ENCODE results near the gene CHAD. TPM values are rescaled to one million over a fixed set of nuclear protein-coding genes. Genes with fewer than 3 reads are reported as not detected.

The CHAD gene
- total RNA-seq, 1 experiment from 2014 or later = not detected

DNA sequence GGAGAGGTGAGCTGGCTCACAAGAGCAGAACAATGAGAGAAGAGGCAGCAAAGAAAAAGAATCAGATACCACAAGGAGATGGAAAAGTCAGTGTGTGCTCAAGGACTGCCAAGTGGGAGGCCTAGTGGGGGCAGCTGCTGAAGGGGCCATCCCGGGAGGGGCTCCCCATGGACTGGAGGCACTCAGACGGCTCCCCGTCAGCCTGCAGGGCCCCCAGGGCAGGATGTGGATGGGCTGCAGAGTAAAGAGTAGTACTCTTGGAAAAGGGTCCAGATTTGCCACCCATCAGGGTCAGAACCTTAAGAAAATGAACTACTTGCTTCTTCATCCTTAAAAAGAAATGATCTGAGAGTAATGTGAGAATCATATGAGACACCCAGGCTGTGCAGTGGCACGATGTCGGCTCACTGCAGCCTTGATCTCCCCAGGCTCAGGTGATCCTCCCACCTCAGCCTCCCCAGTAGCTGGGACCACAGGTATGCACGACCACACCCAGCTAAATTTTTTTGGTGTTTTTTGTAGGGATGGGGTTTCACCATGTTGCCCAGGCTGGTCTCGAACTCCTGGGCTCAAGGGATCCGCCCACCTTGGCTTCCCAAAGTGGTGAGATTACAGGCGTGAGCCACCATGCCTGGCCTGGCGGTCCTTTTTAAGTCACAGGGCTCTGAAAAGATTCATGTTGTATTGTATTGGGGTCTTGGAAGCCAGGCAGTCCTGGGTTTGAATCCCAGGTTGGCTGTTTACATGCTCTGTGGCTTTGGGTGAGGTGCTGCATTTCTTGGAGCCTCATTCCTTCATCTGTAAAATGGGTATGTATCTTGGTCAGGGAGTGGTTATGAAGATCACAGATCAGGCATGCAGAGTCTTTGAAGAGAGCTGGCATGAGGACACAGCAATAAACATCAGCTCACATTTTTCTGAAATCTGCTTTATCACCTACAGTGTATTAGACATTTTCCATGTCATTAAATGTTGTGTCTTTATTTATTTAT is 27.5 kb downstream of the CHAD start:
- H3K27me3 ChIP-seq (ENCODE audit: control insufficient read depth, insufficient read depth, low read length) = no peaks in the 10 kb centered on the region
- no peak for TF ChIP-seq SIN3A (IDR thresholded peaks at IDR 0.05; ENCODE audit: borderline replicate concordance, insufficient read depth, low read depth, low read length)
- TF ChIP-seq TCF7L2 (IDR thresholded peaks at IDR 0.05; ENCODE audit: low read depth, low read length) = no peak
- TF ChIP-seq, protein P1, sequence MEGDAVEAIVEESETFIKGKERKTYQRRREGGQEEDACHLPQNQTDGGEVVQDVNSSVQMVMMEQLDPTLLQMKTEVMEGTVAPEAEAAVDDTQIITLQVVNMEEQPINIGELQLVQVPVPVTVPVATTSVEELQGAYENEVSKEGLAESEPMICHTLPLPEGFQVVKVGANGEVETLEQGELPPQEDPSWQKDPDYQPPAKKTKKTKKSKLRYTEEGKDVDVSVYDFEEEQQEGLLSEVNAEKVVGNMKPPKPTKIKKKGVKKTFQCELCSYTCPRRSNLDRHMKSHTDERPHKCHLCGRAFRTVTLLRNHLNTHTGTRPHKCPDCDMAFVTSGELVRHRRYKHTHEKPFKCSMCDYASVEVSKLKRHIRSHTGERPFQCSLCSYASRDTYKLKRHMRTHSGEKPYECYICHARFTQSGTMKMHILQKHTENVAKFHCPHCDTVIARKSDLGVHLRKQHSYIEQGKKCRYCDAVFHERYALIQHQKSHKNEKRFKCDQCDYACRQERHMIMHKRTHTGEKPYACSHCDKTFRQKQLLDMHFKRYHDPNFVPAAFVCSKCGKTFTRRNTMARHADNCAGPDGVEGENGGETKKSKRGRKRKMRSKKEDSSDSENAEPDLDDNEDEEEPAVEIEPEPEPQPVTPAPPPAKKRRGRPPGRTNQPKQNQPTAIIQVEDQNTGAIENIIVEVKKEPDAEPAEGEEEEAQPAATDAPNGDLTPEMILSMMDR (IDR thresholded peaks at IDR 0.05) = no peak
- no peak for TF ChIP-seq POLR2AphosphoS5 (IDR thresholded peaks at IDR 0.05; ENCODE audit: low read depth, low read length)
- TF ChIP-seq, protein P2, sequence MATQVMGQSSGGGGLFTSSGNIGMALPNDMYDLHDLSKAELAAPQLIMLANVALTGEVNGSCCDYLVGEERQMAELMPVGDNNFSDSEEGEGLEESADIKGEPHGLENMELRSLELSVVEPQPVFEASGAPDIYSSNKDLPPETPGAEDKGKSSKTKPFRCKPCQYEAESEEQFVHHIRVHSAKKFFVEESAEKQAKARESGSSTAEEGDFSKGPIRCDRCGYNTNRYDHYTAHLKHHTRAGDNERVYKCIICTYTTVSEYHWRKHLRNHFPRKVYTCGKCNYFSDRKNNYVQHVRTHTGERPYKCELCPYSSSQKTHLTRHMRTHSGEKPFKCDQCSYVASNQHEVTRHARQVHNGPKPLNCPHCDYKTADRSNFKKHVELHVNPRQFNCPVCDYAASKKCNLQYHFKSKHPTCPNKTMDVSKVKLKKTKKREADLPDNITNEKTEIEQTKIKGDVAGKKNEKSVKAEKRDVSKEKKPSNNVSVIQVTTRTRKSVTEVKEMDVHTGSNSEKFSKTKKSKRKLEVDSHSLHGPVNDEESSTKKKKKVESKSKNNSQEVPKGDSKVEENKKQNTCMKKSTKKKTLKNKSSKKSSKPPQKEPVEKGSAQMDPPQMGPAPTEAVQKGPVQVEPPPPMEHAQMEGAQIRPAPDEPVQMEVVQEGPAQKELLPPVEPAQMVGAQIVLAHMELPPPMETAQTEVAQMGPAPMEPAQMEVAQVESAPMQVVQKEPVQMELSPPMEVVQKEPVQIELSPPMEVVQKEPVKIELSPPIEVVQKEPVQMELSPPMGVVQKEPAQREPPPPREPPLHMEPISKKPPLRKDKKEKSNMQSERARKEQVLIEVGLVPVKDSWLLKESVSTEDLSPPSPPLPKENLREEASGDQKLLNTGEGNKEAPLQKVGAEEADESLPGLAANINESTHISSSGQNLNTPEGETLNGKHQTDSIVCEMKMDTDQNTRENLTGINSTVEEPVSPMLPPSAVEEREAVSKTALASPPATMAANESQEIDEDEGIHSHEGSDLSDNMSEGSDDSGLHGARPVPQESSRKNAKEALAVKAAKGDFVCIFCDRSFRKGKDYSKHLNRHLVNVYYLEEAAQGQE (IDR thresholded peaks at IDR 0.05; ENCODE audit: insufficient read depth in 1 of 2, low read depth in 2 of 2, low read length in 1 of 2) = no peak
- no peaks in the 10 kb centered on the region for H3K9me3 ChIP-seq (ENCODE audit: control insufficient read depth, insufficient read depth, low read depth, low read length)
- in situ Hi-C loops (cut with HindIII; ENCODE audit: low pct_unique_long_range_greater_than_20kb, low sequenced_read_pairs) (no loop called here), intact Hi-C loops (cut with micrococcal nuclease; ENCODE audit: unreplicated experiment) (no loop called here)
- no peaks in the 10 kb centered on the region for H3K4me1 ChIP-seq (ENCODE audit: control insufficient read depth, insufficient read depth, low read length)
- H3K4me3 ChIP-seq (ENCODE audit: low read depth in 2 of 2, low read length in 2 of 2) = no peak overlapping the region
- no peaks in the 10 kb centered on the region for H3K36me3 ChIP-seq (ENCODE audit: control insufficient read depth, insufficient read depth, low read length)
- no peak overlapping the region for H3K27ac ChIP-seq (ENCODE audit: low read length)
- DNase-seq (ENCODE audit: low read depth, low spot score) (no peak), ATAC-seq (no peak)
- no TSS peak for BruUV-seq (replicated peaks)
- CTCF ChIA-PET = no interaction called here
- POLR2A ChIA-PET = interaction anchor here (0.5 kb wide), 1 partner anchor 46 kb away, joined by 6 read pairs; no protein-coding TSS in a partner anchor

DNA sequence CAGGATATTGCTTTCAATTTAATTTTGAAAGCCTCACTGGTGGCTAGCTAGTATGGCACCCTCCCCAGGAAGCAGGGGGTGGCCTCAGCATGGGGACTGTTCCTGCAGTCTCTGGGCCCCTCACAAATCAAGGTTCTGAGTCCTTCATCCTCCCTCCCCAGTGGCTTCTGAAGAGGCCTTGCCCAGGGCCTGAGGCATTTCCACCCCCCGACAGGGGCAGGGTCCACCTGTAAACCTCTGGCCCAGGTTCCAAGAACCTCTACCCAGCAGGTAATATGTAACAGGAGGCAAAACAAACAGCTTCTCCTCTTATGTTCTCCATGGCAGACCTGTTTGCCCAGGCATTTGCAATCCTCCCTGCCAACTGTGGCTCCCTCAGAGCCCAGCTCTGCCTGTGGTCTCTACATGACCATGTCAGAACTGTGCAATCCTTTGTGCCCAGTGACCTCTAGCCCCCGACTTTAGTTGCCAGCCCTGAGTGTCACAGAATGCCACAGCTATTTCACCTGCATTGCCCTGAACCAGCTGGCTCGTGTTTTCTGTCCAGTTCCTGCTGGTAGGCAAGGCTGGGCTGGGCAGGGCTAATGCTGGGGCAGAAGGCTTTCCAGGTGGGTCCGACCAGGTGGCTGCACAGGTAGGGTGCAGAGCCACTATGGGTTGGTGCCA is 28.4 kb downstream of the CHAD start:
- Histone ChIP-seq H3K36me3 (ENCODE audit: control insufficient read depth, insufficient read depth, low read length) (no peaks in the 10 kb centered on the region), H3K4me1 (ENCODE audit: control insufficient read depth, insufficient read depth, low read length) (no peaks in the 10 kb centered on the region), H3K27ac (ENCODE audit: low read length) (no peak overlapping the region), H3K4me3 (ENCODE audit: low read depth in 2 of 2, low read length in 2 of 2) (no peak overlapping the region), H3K27me3 (ENCODE audit: control insufficient read depth, insufficient read depth, low read length) (no peaks in the 10 kb centered on the region), H3K9me3 (ENCODE audit: control insufficient read depth, insufficient read depth, low read depth, low read length) (no peaks in the 10 kb centered on the region)
- ChIA-PET POLR2A (interaction anchor here (0.5 kb wide), 1 partner anchor 47 kb away, joined by 6 read pairs; no protein-coding TSS in a partner anchor), CTCF (no interaction called here)
- no peak for TF ChIP-seq TCF7L2 (IDR thresholded peaks at IDR 0.05; ENCODE audit: low read depth, low read length)
- no peak for TF ChIP-seq SIN3A (IDR thresholded peaks at IDR 0.05; ENCODE audit: borderline replicate concordance, insufficient read depth, low read depth, low read length)
- TF ChIP-seq, protein P2 (IDR thresholded peaks at IDR 0.05; ENCODE audit: insufficient read depth in 1 of 2, low read depth in 2 of 2, low read length in 1 of 2) = no peak
- TF ChIP-seq, protein P1 (IDR thresholded peaks at IDR 0.05) = no peak
- no peak for TF ChIP-seq POLR2AphosphoS5 (IDR thresholded peaks at IDR 0.05; ENCODE audit: low read depth, low read length)
- in situ Hi-C loops (cut with HindIII; ENCODE audit: low pct_unique_long_range_greater_than_20kb, low sequenced_read_pairs) = no loop called here
- no TSS peak for BruUV-seq (replicated peaks)
- intact Hi-C loops (cut with micrococcal nuclease; ENCODE audit: unreplicated experiment) = no loop called here
- no peak for ATAC-seq
- no peak for DNase-seq (ENCODE audit: low read depth, low spot score)

All from Panc1 (cell line).